Iris pigment epithelial cell (primary cell): Measurements from ENCODE around the gene SCN4B.
A peak's percentile ranks its signal among the peaks of the same experiment; 100 is the strongest.

Source experiments
- DNase-seq: peaks from one replicate; pipeline ENCODE4 v3.0.0-alpha.2; 2011; ENCODE audit warnings: low read depth

The SCN4B gene

DNA sequence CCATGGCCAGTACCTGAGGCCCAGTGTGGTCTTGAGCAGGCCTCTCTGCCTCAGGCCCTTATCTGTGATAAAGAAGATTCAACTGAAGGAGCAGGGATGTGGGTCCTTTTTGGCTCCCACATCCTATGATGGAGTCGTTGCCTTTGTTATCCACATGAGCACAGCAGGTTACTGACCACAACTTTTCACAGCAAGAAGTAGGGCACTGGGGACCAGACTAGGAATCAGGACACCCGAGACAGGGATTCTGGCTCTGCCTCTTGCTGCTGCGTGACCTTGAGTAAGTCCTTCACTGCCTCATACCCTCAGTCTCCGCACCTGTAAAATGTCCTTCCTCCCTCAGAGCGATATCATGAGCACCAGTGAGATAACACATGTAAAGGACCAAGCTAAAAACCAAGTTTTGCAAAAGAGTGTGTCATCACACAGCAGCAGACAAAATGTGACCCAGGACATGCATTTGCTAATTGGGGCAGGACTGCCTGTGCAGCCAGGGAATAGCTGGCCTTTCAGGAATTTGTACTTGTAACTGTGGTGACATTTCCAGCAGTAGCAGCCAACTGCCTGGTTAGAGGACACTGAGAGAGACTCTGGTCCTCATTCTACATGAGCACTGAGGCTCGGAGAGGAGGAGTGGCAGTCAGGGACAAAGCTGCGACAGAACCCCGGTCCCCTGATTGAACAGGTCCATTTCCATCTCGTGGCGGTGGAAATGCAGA, 52.6 kb downstream of the SCN4B start:
- no peak for DNase-seq

DNA sequence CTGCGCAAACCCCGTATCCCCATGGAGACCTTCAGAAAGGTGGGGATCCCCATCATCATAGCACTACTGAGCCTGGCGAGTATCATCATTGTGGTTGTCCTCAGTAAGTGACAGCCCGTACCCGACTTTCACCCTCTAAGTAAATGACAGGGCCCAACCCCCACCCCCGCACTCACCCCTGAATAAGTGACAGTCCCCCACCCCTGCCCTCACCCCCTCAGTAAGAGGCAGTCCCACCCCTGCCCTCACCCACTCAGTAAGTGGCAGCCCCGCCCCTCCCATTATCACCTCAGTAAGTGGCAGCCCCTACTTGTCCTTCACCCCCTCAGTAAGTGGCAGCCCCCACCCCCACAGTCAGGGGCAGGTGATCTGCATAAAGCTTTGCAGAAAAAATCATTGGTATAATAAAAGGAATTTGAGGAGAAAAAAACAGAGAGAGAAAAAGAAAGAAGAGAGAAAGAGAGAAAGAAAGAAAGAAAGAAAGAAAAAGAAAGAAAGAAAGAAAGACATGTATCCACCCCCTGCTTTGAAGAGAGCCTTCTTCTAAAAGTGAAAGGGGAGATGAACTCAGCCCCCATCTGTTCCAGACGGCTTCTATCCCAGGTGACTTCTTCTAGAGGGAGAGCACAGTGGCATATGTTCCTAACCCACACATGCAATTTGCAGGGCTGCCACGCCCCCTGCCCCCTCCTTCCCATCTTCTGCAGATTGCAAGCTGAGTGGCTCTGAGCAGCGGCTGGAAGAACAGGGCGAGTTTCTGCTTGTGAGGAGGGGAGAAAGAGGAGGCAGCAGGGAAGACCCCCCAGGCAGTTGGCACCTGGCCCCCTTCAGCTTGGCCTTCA, 53.4 kb downstream of the SCN4B start:
- no peak for DNase-seq

DNA sequence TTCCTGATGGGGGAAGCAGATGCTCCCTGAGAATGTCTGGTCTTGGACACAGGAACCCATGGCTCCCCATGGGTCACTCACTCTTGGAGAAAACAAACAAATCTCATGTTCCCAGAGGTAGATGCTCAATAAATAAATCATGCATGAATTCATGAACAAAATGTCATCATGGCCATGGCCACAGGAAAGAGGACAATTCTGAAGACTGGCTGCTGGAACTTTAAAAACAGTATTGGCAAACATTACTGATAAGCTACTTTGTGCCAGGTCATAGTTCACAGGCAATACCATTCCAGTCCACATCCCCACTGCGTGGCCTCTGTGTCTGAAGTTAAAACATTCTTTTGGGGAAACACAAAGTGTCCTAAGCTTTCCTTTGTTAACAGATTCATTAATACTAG, 56.7 kb downstream of the SCN4B start:
- no peak for DNase-seq

DNA sequence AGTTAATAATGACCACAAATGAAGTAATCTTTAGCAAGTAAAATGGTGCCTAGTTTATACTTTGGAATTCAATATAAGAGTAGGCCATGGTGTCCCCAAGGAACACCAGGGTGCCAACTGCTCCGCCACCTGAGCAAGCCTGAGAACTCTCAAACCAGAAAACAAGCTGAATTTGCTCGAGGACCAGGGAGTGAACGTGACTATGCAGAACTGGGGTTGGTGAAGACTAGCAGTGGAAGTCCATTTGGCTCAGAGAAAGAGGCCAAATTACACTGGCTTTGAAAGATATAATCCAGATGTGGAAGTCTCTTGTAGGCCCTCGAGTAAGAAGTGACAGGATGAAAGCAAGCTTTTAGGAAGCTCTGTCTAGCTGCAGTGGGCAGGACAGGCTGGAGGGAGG, 57.1 kb downstream of the SCN4B start:
- no peak for DNase-seq

GRCh38 chr11:118092907-118093571, 59.6 kb downstream of the SCN4B start:
- no peak for DNase-seq

DNA sequence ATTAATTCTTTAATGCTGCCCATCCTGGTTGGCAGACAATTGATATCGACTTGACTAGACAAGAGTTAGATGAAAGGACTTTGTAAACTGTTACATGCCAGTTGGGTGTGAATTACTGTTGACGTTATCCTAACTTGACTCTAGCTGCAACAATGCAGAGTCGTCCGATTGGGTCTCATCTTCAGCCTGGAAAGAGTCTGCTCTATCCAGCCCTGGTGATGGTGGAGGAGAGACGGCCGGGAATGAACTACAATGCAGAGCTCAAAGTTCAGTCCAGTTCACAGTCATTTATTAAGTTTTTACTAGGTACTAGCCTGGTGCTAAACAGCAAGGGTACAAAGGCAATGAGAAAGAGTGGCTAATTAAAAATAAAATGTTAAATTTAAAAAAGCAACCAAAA, 60.9 kb downstream of the SCN4B start:
- no peak for DNase-seq

- DNase-seq, result no peak
Measured at GRCh38 chr11:118090545-118091162, 62.0 kb downstream of the SCN4B start.

GRCh38 chr11:118088531-118088930, 64.1 kb downstream of the SCN4B start:
- DNase-seq, result peak; percentile 18

DNA sequence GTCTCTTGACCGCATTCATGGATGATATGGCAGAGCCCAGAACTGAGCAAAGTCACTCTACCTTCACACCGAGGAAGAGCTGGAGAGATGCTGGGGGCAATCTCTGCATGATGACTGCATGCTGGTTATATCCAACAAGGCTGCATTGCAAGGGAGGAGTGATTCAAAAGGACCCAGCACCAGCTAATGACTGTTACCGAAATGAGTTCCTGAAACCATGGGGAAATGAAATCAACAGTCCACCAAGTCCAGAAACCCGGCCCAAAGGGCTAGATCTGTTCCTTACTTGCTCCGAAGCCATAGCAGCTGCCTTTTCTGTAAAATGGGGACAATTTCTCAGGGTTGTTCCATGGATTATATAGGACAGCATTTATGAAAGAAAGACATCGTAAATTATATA, 64.7 kb downstream of the SCN4B start:
- DNase-seq, result no peak

DNA sequence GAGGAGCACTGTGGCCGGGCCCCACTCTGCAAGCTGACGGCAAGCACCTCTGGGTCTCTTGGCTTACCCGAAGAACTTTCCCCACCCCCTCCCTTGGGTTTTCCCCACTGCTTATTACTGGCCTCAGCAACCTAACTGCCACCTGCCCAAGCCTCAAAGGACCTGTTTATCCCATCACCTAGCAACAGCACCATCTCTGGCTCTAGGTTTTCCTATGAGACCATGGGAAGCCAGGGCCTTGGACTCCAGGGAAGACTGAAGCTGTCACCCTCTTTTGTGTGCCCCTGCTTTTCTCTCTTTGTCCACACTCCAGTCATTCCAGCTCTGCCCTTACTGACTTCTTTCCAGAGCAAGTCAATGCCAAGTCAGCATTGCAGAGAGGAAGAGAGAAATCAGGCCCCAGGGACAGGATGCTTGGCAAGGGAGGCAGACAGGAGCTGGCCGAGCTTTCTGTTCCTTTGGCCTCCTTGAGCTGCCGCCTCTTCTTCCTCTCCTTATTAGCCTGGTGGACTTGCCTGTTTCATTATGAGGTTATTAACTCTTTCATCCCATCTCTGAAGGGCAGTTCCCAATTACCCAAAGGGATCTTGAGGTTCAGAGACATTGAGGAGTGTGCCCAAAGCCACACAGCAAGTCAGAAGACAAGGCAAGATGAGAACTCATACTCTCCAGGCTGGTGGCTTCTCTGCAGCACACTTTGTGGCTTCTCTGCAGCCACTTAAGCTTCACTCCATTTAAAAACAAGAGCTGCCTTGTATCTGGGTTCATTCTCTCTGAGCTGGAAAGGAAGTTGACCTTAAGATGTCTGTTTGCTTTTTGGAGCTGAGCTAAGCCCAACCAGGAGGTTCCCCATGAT, 65.5 kb downstream of the SCN4B start, which contains the start of gene SMIM35:
TSS of gene SMIM35 (minus strand) at position 51 of the 856 bp plus-strand sequence. CDS start 206 bp downstream, outside the sequence.
- DNase-seq, result no peak

DNA sequence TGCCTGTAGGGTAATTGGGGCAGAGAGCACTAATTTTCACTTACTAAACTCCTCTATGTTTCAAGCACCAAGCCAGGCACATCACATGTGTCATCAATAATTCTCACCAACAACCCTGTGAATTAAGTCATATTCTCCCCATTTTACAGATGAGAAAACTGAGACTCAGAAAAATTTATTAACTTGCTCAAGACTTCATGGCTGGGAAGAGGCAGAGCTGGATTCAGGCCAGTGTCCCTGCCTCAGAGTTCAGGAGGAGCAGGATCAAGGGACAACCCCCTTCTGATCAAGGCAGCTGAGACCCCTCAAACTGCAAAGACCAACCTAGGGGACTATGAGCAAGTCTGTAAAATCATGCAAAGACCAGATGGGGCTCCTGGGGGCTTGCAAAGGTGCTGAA, 68.0 kb downstream of the SCN4B start:
- no peak for DNase-seq

DNA sequence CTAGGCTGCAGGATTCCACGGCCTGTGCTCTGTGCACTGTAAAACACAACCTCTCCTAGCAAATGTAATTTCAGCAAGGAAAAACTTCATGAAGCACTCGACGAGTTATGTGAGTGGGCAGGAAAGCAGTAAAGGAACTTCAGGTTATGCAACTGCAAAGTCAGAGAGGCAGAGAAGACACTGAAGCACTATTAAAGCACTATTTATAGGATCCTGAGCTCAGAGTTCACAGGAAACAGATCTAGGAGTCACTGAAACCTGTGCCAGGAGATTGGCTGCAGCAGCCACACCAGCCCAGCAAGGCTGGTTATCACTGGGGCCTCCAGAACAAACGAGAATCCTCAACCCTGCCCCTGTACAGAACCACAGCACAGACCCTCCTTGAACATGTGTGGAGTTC, 68.4 kb downstream of the SCN4B start:
- DNase-seq, result peak; percentile 18
